B cell (primary cell): ENCODE results near the gene FRMD4A.

ENCODE experiments used
- EZH2 ChIP-seq: IDR thresholded peaks from 2 replicates; pipeline ENCODE4 v1.6.1; 2012; ENCODE audit warnings: borderline replicate concordance, low read depth, mild to moderate bottlenecking, moderate library complexity, low read length; ENCODE audit not compliant: insufficient read depth, poor library complexity, severe bottlenecking
- TF ChIP-seq, protein P1 (sequence below): fragments of 200-600 bp; IDR thresholded peaks from one replicate; pipeline ENCODE4 v1.8.0; 2022; ENCODE audit warnings: antibody characterized with exemption, mild to moderate bottlenecking

DNA sequence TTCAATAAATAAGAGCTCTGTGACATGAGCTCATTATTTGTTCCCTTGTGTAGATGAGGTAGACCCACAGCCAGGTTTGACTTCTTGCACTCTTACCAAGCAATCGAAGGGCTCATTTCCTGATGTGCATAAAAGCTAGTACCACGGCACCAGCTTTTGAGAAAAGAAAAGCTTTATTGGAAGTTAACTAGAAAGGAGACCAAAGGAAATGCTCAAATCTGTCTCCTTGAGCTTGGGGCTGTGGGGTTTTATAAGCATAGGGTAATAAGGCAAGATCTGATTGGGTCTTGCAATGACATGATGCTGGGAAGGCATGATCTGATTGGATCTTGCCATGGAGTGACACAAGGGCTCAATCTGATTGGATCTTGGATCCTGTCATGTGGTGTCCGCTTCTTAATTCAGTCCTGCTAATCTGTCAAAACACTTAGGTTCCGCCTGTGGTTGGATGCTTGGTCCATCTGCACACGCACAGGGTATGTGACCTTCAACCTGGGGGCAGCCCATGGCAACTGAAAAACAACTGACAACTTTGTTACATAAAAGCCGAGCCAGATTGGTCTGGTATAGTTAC is 47.8 kb upstream of the FRMD4A start:
- TF ChIP-seq, protein P1, sequence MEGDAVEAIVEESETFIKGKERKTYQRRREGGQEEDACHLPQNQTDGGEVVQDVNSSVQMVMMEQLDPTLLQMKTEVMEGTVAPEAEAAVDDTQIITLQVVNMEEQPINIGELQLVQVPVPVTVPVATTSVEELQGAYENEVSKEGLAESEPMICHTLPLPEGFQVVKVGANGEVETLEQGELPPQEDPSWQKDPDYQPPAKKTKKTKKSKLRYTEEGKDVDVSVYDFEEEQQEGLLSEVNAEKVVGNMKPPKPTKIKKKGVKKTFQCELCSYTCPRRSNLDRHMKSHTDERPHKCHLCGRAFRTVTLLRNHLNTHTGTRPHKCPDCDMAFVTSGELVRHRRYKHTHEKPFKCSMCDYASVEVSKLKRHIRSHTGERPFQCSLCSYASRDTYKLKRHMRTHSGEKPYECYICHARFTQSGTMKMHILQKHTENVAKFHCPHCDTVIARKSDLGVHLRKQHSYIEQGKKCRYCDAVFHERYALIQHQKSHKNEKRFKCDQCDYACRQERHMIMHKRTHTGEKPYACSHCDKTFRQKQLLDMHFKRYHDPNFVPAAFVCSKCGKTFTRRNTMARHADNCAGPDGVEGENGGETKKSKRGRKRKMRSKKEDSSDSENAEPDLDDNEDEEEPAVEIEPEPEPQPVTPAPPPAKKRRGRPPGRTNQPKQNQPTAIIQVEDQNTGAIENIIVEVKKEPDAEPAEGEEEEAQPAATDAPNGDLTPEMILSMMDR: no peak
- TF ChIP-seq EZH2: no peak
